ENCODE data around the gene CC2D2A. TPM values are rescaled to one million over a fixed set of nuclear protein-coding genes. Genes with fewer than 3 reads are reported as not detected.

The CC2D2A gene
- total RNA-seq, 6 donors from 2014 or later = 16.3 to 47.4 (median 25.1) TPM

GRCh38 chr4:15482842-15483241, 13.2 kb downstream of the CC2D2A start:
- no peak overlapping the region for H3K27ac ChIP-seq
- ATAC-seq (ENCODE audit: low FRiP score in 2 of 2) (no peak), DNase-seq (no peak)
- TF ChIP-seq POLR2A (IDR thresholded peaks at IDR 0.05) (no peak), CTCF (IDR thresholded peaks at IDR 0.05) (no peak), POLR2AphosphoS5 (IDR thresholded peaks at IDR 0.05) (no peak), EP300 (IDR thresholded peaks at IDR 0.05) (no peak)
- H3K4me3 ChIP-seq = no peak overlapping the region
- H3K27me3 ChIP-seq = no peaks in the 10 kb centered on the region
- H3K4me1 ChIP-seq = peaks cover 0 to 7% (median 2%) of the 10 kb centered on the region in 4 donors
- 74 to 83% methylated on average over 2 of the region's 2 CpGs for WGBS, 2 donors
- peaks cover 0 to under 1% (median 0%) of the 10 kb centered on the region in 4 donors for H3K9me3 ChIP-seq
- H3K36me3 ChIP-seq = peaks cover 0 to 10% (median 0%) of the 10 kb centered on the region in 4 donors

GRCh38 chr4:15488136-15488535, 18.5 kb downstream of the CC2D2A start:
- H3K4me1 ChIP-seq = no peaks in the 10 kb centered on the region
- ATAC-seq (ENCODE audit: low FRiP score in 2 of 2) = no peak
- peaks cover 0 to 4% (median 0%) of the 10 kb centered on the region in 4 donors for H3K36me3 ChIP-seq
- H3K27ac ChIP-seq = no peak overlapping the region
- H3K9me3 ChIP-seq = peaks cover 0 to 3% (median 0%) of the 10 kb centered on the region in 4 donors
- TF ChIP-seq POLR2AphosphoS5 (IDR thresholded peaks at IDR 0.05) (no peak), EP300 (IDR thresholded peaks at IDR 0.05) (no peak), CTCF (IDR thresholded peaks at IDR 0.05) (no peak), POLR2A (IDR thresholded peaks at IDR 0.05) (no peak)
- no peak for DNase-seq
- no peak overlapping the region for H3K4me3 ChIP-seq
- no peaks in the 10 kb centered on the region for H3K27me3 ChIP-seq

- no peaks in the 10 kb centered on the region for H3K27me3 ChIP-seq
- no peaks in the 10 kb centered on the region for H3K4me1 ChIP-seq
- WGBS, 2 donors = 84 to 86% methylated on average over 6 of the region's 6 CpGs
- H3K27ac ChIP-seq = no peak overlapping the region
- no peak overlapping the region for H3K4me3 ChIP-seq
- peaks cover 0 to 4% (median 0%) of the 10 kb centered on the region in 4 donors for H3K36me3 ChIP-seq
- H3K9me3 ChIP-seq = peaks cover 0 to 3% (median 0%) of the 10 kb centered on the region in 4 donors
- ATAC-seq (ENCODE audit: low FRiP score in 2 of 2) (peak in 1 of 2 donors; percentile 53), DNase-seq (no peak)
- TF ChIP-seq CTCF (IDR thresholded peaks at IDR 0.05) = no peak
- TF ChIP-seq POLR2AphosphoS5 (IDR thresholded peaks at IDR 0.05) = no peak
- TF ChIP-seq EP300 (IDR thresholded peaks at IDR 0.05) = no peak
- TF ChIP-seq POLR2A (IDR thresholded peaks at IDR 0.05) = no peak
Measured at GRCh38 chr4:15488658-15489470, 19.2 kb downstream of the CC2D2A start.

GRCh38 chr4:15489551-15489950, 19.9 kb downstream of the CC2D2A start:
- DNase-seq = no peak
- no peaks in the 10 kb centered on the region for H3K4me1 ChIP-seq
- no peak overlapping the region for H3K4me3 ChIP-seq
- TF ChIP-seq POLR2A (IDR thresholded peaks at IDR 0.05) (no peak), CTCF (IDR thresholded peaks at IDR 0.05) (no peak), EP300 (IDR thresholded peaks at IDR 0.05) (no peak), POLR2AphosphoS5 (IDR thresholded peaks at IDR 0.05) (no peak)
- peak in 1 of 2 donors; percentile 19 for ATAC-seq (ENCODE audit: low FRiP score in 2 of 2)
- H3K27ac ChIP-seq = no peak overlapping the region
- 93 to 95% methylated on average over 2 of the region's 2 CpGs for WGBS, 2 donors
- peaks cover 0 to 3% (median 0%) of the 10 kb centered on the region in 4 donors for H3K9me3 ChIP-seq
- H3K36me3 ChIP-seq = peaks cover 0 to 4% (median 0%) of the 10 kb centered on the region in 4 donors
- H3K27me3 ChIP-seq = no peaks in the 10 kb centered on the region
